IPS-18c (cell line): ENCODE results near the gene CACNA1G.

ENCODE experiments used
- H3K4me3 ChIP-seq: 2 replicates; pipeline ENCODE4 v1.7.0; 2013; ENCODE audit warnings: low read depth, mild to moderate bottlenecking, low read length, moderate library complexity; ENCODE audit not compliant: insufficient read depth
- H3K9me3 ChIP-seq: one replicate; pipeline ENCODE4 v1.6.1; 2013; ENCODE audit warnings: mild to moderate bottlenecking, low read length, moderate library complexity; ENCODE audit not compliant: control insufficient read depth, insufficient read depth

Gene CACNA1G

DNA sequence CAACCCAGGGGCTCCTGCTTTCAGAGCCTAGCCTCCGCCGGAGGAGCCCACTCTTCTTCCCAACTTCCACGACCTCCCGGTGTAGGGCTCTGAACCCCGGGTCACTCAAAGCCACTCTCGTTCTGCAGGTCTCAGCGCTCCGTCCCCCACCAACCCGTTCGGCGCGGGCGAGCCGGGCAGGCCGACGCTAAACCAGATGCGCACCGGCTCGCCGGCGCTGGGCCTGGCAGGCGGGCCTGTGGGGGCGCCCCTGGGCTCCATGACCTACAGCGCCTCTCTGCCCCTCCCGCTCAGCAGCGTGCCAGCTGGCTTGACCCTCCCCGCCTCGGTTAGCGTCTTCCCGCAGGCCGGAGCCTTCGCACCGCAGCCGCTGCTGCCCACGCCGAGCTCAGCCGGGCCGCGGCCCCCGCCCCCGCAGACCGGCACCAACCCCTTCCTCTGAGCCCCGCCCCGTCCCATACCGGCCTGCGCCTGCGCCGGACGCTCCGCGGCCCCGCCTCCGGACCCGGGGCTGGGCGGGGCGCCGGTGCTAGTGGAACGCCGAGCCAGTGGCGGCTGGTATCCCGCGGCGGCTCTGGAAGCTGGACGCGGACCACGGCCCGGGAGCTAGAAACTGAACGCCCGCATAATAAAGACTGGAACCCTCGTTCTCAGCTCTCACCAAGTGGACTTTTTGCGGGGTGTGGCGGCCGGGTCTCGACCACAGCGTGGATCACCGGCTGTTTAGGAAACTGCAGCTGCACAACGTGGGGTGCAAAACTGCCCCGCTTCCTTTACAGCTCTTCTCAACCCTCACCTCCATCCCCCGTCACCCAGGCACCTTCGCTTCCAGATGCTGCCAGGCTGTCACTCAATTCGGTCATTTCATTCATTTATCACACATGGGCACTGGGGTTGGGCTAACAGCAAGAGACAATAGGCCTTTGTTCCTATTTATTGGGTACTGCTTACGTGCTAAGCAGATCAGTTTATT, 18.5 kb upstream of the CACNA1G start:
- Histone ChIP-seq H3K4me3 (peak overlapping the region; percentile 73), H3K9me3 (no peaks in the 10 kb centered on the region)

- Histone ChIP-seq H3K9me3 (no peaks in the 10 kb centered on the region), H3K4me3 (peak overlapping the region; percentile 73; the same call in 1 of the 2 replicates)
These were observed 17.4 kb upstream of the CACNA1G start for GRCh38 chr17:50542795-50543774.

DNA sequence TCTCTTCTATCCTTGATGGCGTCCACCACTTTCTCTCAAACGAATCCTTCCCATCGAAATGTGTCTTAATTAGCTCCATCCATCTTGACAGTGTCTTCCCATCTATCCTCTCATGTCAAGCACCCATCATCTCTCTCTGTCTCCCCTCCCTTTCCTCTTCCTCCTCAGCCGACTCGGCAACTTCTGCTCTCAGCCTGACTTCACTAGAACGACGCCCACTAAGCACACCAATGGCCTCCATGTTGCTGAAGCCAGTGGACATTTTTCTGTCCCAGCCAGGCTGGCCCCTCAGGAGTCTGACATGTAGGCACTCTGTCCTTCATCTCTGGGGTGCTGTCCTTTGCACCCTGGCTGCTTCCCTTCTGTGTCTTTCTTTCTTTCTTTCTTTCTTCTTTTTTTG, 16.0 kb upstream of the CACNA1G start:
- no peak overlapping the region for H3K4me3 ChIP-seq
- H3K9me3 ChIP-seq: no peaks in the 10 kb centered on the region

DNA sequence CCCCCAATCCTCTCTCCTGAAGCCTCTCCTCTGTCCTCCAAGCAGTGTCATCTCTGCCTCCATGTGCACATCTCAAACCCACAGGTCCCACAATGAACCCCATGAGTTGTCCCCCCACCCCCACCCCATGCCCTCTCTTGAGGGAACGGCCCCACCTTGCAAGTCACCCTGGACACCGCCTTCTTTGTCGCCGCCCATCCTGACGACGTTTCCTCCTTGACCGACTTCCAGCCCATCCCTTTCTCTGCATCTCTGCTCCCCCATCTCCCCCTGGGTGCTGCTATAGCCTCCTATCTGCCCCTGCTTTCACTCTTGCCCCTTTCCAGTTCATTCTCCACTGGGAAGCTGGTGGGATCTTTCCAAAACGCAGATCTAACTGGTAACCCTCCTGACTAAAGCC, 15.2 kb upstream of the CACNA1G start:
- Histone ChIP-seq H3K4me3 (no peak overlapping the region), H3K9me3 (no peaks in the 10 kb centered on the region)

- H3K9me3 ChIP-seq: no peaks in the 10 kb centered on the region
- H3K4me3 ChIP-seq: no peak overlapping the region; the same call in 1 of the 2 replicates
These were observed 13.8 kb upstream of the CACNA1G start for GRCh38 chr17:50546701-50547034.

DNA sequence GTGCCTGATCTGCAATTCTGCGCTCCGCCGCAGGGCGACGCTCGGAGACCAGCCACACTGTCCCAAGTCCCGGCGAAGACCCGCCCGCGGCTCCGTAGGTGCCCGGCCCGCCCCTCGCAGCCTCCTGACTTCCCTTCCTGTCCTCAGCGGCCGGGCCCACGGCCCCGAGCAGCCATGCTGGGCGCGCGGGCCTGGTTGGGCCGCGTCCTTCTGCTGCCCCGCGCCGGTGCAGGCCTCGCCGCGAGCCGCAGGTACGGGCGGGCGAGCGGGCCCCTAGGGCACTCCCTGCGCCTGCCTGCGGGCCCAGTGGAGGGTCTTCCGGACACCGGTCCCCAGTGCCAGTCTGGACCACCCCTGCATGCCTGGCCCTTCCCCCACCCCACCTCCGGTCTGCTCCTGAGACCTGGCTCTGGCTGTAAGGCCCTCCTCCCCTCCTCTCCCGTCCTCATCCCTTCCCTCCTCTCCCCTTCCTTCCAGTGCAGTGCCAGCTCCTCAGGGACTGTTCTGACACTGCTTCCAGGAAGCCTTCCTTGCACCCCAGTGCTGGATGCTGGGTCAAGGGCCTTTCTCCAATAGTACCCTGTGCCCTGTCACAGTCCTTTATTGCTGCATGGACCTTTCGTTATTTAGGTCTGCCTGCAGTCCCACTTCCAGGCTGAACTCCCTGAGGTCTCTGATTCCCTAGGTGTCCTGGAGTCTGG, 13.3 kb upstream of the CACNA1G start, which contains the start of gene SPATA20:
SPATA20 (plus strand) TSS at position 140 of the 701 bp plus-strand sequence; CDS start at position 175, 35 bp downstream.
- no peaks in the 10 kb centered on the region for H3K9me3 ChIP-seq
- H3K4me3 ChIP-seq: peak within 1 kb of the TSS; percentile 75

DNA sequence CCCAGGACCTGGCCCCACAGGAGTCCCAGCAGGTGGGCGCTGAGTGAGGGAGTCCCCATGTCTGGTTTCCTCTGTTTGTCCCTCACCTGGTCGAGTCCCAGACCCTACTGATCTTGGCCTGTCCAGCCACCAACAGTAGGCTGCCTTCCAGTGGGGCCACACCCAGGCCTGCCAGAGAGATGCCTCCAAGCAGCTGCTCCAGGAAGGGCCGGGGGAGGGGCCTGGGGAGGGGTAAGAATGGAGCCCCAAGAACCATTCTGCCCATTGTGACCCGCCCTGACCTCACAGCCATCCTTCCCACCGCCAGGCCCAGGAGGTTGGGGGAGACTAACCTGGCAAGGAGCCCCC, 12.8 kb upstream of the CACNA1G start:
- Histone ChIP-seq H3K4me3 (peak overlapping the region; percentile 75), H3K9me3 (no peaks in the 10 kb centered on the region)

- H3K9me3 ChIP-seq: no peaks in the 10 kb centered on the region
- H3K4me3 ChIP-seq: no peak overlapping the region
These were observed 11.7 kb upstream of the CACNA1G start for GRCh38 chr17:50548831-50549230.

DNA sequence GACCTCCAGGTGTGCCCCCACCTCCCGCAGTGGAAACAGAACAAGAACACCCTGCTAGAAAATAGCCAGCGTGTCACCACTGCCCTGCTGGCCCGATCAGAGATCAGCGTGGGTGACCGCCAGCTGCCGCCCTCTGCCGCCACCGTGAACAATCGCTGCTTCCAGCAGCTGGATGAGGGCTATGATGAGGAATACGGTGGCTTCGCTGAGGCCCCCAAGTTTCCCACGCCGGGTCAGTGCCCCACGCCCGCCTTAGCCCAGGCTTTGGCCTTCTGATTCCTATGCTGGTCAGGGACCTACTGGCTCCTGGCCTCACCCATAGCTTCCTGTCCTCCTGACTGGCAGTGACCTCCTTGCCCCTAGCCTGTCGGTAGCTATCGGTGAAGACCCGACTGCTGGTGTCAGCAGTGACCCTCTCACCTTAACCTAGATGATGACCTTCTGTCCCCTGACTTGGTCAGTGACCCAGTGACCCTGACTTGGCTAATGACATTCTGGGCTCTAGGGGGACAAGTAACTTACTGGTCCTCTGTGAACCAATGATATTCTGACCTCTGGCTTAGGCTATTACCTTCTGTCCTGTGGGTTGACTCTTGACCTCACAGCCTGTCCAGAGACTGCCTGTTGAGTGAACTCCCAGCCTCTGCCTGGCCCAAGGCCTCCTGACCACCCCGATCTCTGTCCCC, 11.1 kb upstream of the CACNA1G start:
- Histone ChIP-seq H3K4me3 (no peak overlapping the region), H3K9me3 (no peaks in the 10 kb centered on the region)

DNA sequence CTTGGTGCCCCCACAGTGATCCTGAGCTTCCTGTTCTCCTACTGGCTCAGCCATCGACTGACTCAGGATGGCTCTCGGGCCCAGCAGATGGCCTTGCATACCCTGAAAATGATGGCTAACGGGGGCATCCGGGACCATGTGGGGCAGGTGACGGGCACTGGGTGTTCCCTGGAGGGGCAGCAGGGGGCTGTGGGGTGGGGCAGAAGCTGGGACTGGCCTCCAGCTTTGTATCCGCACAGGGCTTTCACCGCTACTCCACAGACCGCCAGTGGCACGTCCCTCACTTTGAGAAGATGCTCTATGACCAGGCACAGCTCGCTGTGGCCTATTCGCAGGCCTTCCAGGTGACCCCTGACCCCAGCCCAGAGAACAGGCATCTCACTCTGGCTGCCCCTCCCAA, 10.5 kb upstream of the CACNA1G start:
- H3K9me3 ChIP-seq: no peaks in the 10 kb centered on the region
- H3K4me3 ChIP-seq: no peak overlapping the region

- Histone ChIP-seq H3K9me3 (no peaks in the 10 kb centered on the region), H3K4me3 (no peak overlapping the region)
These were observed 9.7 kb upstream of the CACNA1G start for GRCh38 chr17:50550661-50551432.

DNA sequence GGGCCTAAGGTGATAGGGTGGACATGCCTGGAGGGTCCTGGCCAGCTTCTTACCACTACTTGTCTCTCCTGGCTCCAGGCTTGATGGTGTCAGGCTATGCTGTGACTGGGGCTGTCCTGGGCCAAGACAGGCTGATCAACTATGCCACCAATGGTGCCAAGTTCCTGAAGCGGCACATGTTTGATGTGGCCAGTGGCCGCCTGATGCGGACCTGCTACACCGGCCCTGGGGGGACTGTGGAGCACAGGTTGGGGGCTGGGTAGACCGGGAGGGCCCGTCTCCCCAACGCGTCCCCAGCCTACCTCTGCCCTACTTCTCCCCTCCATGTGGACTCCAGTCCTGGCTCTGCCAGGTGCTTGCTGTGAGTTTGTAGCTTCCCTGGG, 9.1 kb upstream of the CACNA1G start:
- no peak overlapping the region for H3K4me3 ChIP-seq
- no peaks in the 10 kb centered on the region for H3K9me3 ChIP-seq

DNA sequence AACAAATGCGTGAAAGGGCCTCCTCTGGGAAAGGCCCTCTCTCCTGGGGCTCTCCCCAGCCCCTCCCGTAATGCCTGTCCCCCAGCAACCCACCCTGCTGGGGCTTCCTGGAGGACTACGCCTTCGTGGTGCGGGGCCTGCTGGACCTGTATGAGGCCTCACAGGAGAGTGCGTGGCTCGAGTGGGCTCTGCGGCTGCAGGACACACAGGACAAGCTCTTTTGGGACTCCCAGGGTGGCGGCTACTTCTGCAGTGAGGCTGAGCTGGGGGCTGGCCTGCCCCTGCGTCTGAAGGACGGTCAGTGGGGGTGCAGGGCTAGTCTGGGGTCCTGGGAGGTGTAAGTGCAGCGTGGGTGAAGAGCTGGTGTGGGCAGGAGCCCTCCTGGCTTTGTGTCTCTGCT, 8.6 kb upstream of the CACNA1G start:
- no peak overlapping the region for H3K4me3 ChIP-seq
- H3K9me3 ChIP-seq: no peaks in the 10 kb centered on the region

DNA sequence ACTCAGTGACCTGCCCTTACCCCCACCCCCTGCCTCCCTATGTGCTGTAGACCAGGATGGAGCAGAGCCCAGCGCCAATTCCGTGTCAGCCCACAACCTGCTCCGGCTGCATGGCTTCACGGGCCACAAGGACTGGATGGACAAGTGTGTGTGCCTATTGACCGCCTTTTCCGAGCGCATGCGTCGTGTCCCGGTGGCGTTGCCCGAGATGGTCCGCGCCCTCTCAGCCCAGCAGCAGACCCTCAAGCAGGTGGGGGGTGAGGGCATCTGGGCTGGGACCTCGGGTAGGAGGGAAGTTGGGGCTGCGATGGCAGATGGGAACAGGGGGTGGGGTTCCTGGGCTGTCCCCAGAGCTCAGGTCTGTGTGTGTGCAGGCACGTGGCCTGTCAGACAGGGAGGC, 6.3 kb upstream of the CACNA1G start:
- H3K9me3 ChIP-seq: peaks cover 2% of the 10 kb centered on the region

DNA sequence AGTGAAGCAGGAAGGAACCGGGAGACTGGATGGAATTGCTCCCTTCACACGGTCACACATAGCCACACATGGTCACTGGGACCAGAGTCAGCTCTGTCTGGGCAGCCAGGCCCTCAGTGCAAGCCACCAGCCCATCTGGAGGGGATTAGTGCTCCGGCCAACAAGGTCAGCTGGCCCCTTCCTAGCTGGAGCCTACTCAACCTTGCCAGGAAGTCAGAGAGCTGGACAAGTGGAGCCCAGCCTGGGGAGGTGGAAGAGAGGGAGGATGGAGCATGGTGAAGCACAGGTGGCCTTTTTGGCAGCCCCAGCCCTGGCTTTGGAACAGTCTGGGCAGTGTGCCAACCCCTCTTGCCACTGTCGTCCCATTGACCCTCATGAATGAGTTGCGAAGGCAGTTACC, 3.7 kb upstream of the CACNA1G start:
- H3K4me3 ChIP-seq: no peak overlapping the region
- H3K9me3 ChIP-seq: peaks cover 2% of the 10 kb centered on the region

More for the DNA sequence above, 6.3 kb upstream of the CACNA1G start:
- H3K4me3 ChIP-seq: no peak overlapping the region

GRCh38 chr17:50557630-50558029, 2.9 kb upstream of the CACNA1G start:
- Histone ChIP-seq H3K9me3 (peaks cover 2% of the 10 kb centered on the region), H3K4me3 (no peak overlapping the region)
